Measurements from ENCODE around the gene FAM174A.

FAM174A gene

DNA sequence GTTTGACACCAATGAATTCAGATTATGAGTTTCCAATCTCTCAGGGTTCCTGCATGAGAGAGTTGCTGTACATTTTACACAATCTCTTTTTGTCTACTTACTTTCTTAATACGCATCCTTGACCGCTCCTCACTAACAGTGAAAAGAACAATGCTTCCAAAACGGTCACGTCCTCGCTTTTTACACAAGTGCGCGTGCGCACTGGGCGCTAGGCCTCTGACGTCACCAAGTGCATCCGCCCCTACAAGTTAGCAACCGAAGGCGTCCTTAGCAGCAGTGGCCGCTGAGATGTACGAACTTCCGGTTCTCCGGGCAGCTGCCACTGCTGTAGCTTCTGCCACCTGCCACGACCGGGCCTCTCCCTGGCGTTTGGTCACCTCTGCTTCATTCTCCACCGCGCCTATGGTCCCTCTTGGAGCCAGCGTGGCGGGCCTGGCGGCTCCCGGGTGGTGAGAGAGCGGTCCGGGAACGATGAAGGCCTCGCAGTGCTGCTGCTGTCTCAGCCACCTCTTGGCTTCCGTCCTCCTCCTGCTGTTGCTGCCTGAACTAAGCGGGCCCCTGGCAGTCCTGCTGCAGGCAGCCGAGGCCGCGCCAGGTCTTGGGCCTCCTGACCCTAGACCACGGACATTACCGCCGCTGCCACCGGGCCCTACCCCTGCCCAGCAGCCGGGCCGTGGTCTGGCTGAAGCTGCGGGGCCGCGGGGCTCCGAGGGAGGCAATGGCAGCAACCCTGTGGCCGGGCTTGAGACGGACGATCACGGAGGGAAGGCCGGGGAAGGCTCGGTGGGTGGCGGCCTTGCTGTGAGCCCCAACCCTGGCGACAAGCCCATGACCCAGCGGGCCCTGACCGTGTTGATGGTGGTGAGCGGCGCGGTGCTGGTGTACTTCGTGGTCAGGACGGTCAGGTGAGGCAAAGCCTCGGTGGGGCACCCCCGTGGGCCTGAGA, at the start of gene FAM174A:
FAM174A (plus strand) TSS at position 315 of the 946 bp plus-strand sequence; CDS start at position 472, 157 bp downstream.
- no peak for DNase-seq

DNA sequence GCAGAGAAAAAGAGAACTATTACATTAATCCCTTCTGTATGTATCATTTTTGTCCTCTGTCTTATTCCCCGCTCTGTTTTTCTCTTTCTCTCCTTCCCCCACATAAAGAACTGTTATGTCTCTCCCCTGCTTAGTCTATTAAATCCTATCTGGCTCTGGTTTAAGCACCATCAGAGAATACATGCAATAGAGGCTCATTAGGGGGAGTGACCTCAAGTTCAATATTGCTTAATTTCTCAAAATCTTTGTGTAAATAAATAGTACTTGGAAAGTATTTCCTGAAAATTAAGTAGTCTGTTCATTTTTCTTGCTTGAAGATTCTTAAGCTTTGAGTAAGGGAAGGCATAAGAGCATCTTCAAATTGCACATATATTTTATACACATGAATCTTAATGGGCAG, 41.2 kb upstream of the FAM174A start:
- DNase-seq, result no peak

DNA sequence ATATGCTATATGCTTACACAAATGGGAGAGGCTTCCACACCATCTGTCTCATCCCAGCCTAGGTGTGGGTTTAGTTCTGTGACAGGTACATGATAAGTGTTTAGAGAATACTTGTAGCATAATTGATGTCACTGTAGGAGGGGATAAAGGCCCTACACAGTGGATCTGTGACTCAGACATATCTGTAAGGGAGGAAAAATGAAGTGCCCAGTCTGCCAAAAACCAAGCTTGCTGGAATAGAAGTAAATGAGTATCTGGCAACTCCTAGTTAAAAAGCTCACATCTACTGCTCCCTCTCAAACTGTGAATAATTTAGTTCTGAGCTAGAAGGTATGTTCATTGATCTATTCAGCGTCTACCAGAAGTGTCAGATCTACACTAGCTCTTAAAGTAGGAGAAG, 38.9 kb upstream of the FAM174A start:
- no peak for DNase-seq

DNA sequence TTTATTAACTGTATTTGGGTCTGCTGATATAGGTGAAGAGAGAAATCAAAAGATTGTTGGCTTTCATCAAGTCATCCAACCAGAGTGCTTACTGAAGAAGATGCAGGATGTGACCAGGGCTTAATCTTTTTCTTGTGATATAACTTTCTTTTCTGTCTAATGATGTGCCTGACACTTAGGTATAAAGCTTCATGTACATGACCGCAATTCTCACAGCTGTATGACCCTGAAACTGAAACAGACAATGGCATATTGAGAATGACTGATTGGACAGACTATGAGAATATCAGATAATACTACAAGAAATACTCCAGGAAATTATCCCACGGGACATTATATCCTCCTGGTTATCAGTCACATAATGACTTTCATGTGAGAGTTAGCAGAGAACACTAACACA, 32.5 kb upstream of the FAM174A start:
- DNase-seq, result no peak

DNA sequence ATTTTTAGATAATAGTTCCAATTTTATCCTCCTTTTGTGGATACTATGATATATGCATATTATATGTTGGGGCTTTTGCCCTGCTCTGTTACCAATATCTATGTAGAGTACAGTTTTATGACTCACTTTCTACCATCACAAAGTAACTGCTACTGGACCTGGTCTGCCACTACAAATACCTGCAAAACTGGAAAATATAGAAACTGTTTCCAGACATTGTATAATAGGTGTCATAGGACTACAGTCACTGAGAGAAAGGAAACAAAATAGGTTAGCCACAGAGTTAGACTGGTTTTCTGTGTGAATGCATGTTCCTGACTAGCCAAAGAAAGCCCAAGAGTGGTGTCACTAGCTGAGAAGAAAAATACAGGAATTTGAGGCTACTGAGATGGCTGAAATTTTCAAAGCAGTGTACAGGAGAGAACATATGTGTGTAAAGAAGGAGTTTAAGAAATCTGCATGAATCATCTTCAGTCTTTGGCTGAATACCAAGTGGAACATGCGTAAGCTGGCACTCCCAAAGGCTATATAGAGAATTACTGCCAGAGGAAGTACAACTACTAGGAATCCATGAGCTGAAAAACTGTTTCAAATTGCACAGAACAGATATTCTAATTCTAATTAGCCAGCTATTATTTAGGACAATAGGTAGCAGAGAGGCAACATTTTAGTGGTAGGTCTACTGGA, 29.0 kb upstream of the FAM174A start:
- DNase-seq, result no peak

DNA sequence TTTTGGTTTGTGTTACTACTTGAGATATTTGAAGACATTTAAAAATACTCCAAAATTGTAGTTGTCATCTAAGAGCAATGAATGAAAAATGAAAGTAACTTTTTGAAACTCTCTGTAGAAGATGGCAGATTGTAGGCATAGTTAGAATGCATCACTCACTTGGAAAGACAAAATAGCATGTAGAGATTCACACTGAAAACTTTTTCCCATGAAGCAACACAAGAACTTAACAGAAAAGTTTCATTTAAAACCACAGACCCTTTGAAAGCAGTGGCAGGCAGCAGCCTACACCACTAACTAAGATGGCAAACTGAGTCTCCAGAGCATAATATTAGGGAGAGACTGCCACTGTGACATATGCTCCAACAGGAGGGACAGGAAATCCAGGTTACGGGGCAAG, 18.9 kb upstream of the FAM174A start:
- DNase-seq, result no peak

DNA sequence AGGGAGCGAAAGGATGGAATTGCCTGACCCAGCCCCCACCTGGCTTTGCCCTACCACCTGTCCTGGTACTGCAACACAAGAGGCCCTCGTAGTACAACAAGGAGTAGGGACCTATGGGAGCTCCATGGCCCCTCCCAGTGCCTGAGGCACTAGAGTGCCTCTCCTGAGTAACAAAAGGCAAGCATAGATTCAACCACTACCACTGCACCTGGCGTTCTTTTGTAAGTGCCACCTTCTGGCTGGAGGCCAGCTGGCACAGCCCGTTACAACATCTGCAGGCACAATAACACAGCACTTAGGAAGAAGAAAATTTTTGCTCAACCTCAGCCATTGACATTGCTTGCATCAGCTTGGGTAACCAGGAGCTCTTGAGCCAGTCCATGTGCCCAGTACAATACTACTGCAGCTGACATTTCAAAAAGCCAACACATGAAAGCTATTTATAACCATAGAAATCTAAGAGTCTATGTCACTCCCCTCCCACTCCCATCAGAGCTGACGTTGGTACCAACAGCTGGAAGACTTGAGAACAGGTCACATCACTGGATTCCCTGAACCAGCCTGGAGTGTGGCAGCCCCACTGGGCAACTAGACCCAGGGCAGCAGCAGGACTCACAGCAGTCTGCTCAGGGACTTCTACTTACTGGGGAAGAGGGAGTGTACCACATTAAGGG, 17.7 kb upstream of the FAM174A start:
- DNase-seq, result no peak

DNA sequence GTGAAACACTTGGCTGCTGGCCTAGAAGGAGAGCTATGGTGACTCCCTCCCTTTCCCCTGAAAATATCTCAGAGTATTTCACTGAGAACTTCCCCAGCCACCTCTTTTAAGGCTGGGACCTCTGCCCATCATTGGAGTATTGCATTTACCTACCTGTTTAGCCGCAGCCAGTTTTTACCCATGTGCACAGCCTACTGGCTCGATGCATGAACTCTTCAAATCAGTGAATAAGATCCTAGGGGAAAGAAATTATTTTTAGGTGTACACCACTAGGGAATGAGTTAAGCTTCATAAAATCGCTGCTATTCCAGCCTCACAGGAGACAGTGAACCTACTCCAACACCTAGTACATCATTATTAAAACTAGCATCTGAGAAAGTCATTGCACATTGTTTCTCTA, 16.8 kb upstream of the FAM174A start:
- no peak for DNase-seq

DNA sequence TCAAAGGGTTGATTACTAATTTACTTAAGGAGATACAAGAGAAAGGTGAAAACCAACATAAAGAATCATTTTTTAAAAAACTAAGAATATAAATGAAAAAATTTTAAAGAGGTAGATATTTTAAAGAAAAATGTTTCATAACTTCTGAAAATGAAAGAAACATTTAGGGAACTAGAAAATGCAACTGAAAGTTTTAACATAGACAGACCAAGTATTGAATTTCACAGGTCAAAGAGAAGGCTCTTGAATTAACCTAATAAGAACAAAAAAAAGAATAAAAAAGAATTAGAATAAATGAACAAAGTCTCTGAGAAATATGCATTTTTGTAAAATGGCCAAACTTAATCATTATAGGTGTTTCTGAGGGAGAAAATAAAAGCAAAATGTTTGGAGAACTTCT, 16.1 kb upstream of the FAM174A start:
- DNase-seq, result no peak

DNA sequence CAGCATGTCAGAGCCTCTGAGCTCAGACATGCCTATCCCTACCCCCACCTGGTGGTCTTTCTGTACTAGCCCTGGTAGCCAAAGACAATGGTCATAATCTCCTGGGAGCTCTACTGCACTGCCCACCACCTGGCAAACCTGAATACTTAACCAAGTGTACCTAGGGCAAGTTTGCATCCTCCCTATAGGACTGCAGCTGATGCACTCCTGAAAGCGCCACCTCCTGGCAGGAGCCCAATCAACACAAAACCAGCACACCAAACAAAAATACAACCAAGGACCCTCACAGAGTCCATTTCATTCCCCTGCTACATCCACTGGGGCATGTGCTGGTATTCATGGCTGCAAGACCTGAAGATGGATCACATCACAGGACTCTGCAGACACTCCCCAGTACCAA, 14.8 kb upstream of the FAM174A start:
- no peak for DNase-seq

DNA sequence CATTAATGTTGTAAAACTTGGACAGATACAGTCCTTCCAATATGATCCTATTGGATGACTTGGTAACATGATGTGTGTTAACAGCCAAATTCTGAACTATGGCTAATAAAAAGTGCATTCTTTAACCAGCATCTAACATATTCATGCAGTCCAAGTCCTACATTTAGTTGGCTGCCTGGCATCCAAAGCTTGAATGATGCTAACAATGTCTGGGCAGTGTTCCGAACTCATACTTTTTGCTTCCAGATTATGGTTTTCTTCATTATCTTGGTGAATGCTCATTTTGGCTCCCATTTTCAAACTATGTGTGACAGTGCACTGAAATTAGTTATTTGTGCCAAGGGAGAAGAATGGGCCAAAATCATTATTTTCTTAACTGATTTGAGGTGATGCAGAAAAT, 2.8 kb downstream of the FAM174A start:
- no peak for DNase-seq

DNA sequence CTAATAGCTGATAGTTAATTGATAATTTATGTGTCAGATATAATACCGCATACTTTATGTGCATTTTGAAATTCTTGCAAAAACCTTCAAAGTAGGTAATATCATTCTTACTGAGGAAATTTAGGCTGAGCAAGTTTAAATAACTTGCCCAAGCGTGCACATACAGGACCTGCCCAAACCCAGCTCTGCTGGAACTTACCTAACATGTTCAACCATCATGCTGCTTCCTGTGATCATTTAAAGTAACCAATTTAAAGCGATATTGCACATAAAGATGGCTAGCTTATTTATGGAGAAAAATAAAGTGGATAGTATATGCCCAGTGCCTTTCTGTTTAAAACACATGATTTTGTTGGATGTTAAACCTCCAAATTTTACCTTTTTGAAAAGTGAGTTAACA, 4.3 kb downstream of the FAM174A start:
- no peak for DNase-seq

DNA sequence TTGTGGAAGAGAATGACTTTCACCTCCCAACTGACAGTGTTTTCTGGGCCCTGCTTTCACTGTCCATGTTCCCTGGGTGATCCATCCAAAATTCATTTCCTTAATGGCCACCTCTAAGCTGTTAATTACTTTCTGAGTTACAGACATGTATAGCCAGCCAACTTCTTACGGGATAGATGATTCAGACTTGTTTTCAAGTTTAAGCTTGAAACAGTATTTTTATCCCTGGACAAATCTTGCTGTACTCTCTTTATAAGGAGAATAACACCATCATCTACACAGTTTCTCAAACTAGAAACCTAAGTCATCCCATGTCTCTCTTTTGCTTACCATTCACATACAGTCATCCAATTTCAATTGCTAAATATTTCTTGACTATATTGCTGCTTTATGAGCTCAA, 6.9 kb downstream of the FAM174A start:
- no peak for DNase-seq

DNA sequence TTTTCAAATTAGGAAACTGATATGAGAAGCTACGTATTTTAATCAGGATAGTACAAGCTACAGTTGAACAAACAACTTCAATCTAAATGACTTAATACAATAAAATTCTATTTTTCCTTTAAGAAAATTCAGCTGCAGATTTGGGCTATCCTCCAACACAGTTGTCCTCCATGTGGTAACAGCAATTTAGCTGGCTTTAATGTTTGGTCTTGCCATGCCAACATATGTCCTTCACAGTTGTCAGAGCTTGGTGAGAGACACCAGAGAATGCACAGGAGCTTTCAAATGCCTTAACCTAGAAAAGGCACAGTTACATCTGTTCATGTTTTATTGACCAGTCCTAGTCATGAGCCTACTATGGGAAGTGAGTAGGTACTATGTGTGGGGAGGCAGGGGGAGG, 10.8 kb downstream of the FAM174A start:
- no peak for DNase-seq

DNA sequence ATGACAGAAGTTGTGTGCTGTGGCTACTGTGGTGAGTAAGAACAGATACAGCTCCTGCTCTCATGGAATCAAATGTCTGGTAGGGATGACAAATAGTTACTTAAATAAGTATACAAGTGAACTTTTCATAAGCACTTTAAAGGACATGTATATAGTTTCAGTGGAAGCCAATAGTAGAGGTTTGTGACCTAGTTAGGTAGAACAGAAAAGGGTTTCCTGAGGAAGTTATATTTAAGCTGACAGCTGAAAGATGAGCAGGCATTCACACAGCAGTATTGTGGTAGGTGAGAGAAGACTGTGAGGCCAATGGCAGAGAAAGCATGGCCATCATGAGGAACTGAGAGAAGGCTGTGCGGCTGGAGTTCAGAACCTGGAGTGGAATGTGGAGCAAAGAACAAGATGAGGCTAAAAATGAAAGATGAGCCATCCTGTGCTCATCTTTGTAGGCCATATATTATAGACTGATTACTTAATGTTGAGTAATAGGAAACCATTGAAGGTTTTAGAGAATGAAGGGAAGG, 15.4 kb downstream of the FAM174A start:
- no peak for DNase-seq

DNA sequence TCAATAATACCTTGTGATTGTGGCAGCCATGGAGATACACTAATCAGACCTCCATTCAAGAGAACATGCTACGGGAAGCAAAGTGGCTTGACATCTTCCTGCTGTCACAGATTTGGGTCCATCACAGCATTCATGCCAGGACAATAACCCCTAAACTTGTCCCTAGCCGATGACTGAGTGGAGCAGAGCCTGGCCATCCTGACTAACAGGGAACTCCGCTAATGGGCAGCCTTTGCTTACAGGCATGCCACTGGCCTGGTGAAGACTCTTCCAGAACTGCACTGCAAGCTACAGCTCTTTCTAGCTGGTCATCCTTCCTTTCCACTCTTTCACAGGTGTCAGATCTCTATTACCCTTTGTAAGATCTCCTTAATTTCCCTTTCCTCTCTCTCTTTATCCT, 16.0 kb downstream of the FAM174A start:
- no peak for DNase-seq

DNA sequence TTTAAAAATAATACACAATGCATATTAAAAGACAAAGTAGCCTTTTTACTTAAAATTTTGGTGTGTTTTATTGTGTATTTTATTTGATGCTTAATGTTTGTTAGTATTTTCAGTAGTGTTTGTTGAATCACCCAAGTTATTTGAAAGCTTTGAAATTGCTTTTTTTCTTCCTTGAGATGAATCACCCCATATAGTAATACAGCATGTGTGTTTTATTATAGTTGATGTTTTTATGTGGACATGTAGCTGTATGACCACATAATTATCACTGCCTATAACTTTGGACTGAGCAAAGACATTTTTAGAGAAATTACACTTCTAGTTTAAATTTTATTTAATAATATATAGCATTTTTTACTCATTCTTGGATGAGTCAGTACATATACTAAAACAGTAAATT, 18.0 kb downstream of the FAM174A start:
- DNase-seq, result no peak

DNA sequence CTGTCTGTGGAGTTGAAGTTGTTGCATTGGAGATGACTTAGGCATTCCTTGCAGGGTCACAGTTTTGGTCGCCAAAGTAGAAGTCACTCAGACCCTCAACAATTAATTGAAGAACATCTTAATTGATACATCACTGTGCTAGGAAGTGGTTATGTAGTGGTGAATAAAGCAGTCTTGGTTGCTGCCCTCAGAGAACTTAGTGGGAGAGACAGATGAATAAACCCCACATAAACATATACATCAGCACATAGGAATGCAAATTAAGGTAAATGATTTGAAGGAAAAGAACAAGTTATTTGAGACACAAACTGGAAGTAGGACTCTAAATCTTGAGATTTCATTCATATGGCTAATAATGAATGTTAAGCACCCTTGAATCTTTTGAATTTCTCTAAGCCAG, 25.7 kb downstream of the FAM174A start:
- no peak for DNase-seq

DNA sequence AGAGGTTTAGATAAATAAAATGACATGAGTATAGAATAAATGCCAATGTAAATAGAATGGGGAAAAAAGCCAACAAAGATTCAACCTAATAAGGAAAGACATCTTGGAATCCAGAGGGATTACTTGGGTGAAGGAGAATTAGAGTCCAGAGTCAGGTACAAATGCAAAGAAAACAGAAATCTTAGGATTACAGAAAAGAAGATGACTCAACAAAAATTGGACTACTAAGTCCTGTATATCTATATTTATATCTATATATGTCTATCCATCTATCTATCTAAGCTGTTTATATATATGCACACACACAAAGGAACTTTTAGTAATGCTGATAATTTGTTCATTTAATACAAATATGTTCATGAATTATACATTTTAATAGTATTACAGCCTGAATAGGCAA, 27.6 kb downstream of the FAM174A start:
- no peak for DNase-seq

DNA sequence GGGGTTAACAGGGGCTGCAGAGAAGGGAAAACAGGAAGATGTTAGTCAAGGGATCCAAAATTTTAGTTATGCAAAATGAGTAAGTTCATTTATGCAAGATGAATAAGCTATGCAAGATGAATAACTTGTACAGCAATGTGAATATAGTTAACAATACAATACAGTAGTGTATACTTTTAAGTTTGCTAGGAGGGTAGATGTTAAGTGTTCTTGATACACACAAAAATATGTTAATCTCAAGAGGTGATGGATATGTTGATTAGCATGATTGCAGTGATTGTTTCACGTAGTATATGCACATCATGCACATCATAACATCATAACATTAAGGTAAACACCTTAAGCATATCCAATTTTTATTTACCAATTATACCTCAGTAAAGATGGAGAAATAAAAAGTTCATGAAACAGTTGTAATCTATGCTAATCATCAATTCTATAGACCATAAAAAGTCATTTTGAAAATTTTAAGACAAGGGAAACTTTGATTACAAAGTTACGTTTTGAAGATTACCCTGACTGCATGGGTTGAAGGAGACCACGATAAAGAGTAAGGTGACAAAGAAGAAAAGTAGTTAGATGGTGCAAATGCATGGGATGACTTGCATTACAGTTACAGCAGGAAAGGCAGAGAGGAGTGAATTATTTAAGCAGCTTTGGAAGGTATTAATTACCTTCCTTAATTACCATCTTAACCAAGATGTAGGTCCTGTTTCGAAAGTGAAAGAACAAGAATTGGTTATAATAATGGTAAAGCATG, 31.4 kb downstream of the FAM174A start:
- no peak for DNase-seq

DNA sequence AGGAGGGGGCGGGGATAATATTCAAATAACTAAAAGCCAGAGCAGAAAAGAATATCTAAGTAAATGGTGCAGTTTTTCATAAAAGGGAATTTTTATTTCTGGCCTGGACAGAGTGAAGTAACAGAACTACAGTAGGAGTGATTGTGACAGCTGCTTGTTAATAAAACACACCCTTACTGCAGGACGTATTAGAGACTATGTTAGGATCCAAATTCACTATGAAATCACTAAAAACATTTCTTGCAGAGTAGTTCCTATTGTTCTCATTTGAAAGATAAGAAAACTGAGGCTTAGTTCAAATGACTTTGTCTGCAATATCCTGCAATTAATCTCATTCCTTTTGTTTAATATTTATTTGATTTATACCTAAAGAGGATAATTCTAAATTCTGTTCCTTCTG, 39.5 kb downstream of the FAM174A start:
- DNase-seq, result no peak

DNA sequence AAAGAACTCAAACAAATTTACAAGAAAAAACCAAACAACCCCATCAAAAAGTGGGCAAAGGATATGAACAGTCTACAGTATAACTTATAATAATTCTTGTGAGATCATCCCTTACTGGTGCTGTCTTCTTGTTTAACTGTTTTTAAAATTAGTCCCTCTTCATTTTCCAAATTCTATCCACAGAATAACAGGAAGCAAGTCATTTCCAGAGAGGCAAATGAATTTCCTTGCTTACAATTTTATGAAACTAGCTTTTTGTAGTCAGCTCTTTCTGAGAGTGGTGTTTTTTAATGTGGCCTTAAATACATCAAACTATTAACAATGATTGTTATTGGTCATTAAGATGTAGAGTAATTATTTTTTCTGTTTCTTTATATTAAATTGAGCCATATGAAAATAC, 40.6 kb downstream of the FAM174A start:
- no peak for DNase-seq
